Panc1 (cell line): ENCODE data around the gene RNASET2. TPM values are rescaled to one million over a fixed set of nuclear protein-coding genes. Genes with fewer than 3 reads are reported as not detected.

Experiments
- ATAC-seq: fragments of 200-7000 bp; cut with Tn5 transposase; 2 replicates; pipeline ENCODE4 v1.9.1; 2020; ENCODE audit warnings: mild to moderate bottlenecking, moderate library complexity
- Bru-seq: library from RNA; stranded (reverse); fragments of 400-500 nt; gene quantifications from one replicate; lab custom pipeline; 2021; lab: Mats Ljungman, UMichigan
- BruChase-seq, 2 experiments: library from RNA; stranded (reverse); fragments of 400-500 nt; gene quantifications; one replicate each; lab custom pipeline; 2021; lab: Mats Ljungman, UMichigan
- BruUV-seq: library from RNA; stranded (reverse); fragments of 400-500 nt; replicated peaks from 2 replicates; lab custom pipeline; 2021; lab: Mats Ljungman, UMichigan
- CTCF ChIA-PET: fragments of 300-600 bp; sonication (Branson Sonifier 250); formaldehyde crosslinking; loops from one replicate; lab custom pipeline; 2022; ENCODE audit warnings: antibody characterized with exemption; lab: Charles Lee
- POLR2A ChIA-PET: fragments of 300-600 bp; sonication (Branson Sonifier 250); formaldehyde crosslinking; loops from one replicate; lab custom pipeline; 2022; ENCODE audit warnings: antibody characterized with exemption; lab: Charles Lee
- DNase-seq: peaks from one replicate; pipeline ENCODE4 v3.0.0-alpha.2; 2010; ENCODE audit warnings: low read depth, low spot score
- H3K27ac ChIP-seq: 2 replicates; pipeline ENCODE4 v1.5.1; 2011; ENCODE audit warnings: mild to moderate bottlenecking, low read length, inconsistent platforms
- H3K27me3 ChIP-seq: fragments of 200-500 bp; sonication (Bioruptor generic); 2 replicates; pipeline ENCODE4 v1.6.0; 2014; ENCODE audit warnings: low read length, inconsistent platforms; ENCODE audit not compliant: control insufficient read depth, insufficient read depth
- H3K36me3 ChIP-seq: fragments of 200-500 bp; sonication (Bioruptor generic); 2 replicates; pipeline ENCODE4 v1.5.1; 2014; ENCODE audit warnings: inconsistent platforms, mild to moderate bottlenecking, low read length, moderate library complexity; ENCODE audit not compliant: control insufficient read depth, insufficient read depth
- H3K4me1 ChIP-seq: 2 replicates; pipeline ENCODE4 v1.5.1; 2011; ENCODE audit warnings: inconsistent platforms, mild to moderate bottlenecking, low read length, moderate library complexity; ENCODE audit not compliant: control insufficient read depth, insufficient read depth
- H3K4me3 ChIP-seq, 2 experiments: 2 replicates each; pipeline ENCODE4 v1.5.1; 2011 to 2012; ENCODE audit warnings: low read depth in 2 of 2, low read length in 2 of 2, mild to moderate bottlenecking in 2 of 2, inconsistent platforms in 1 of 2, moderate library complexity in 1 of 2
- H3K9me3 ChIP-seq: fragments of 200-500 bp; sonication (Bioruptor generic); 2 replicates; pipeline ENCODE4 v1.5.1; 2014; ENCODE audit warnings: low read depth, mild to moderate bottlenecking, inconsistent platforms, low read length, moderate library complexity; ENCODE audit not compliant: control insufficient read depth, insufficient read depth
- POLR2AphosphoS5 ChIP-seq: IDR thresholded peaks from 2 replicates; pipeline ENCODE4 v1.6.1; 2012; ENCODE audit warnings: mild to moderate bottlenecking, low read depth, low read length, moderate library complexity
- SIN3A ChIP-seq: IDR thresholded peaks from 2 replicates; pipeline ENCODE4 v1.6.1; 2012; ENCODE audit warnings: low read depth, mild to moderate bottlenecking, low read length, moderate library complexity, borderline replicate concordance; ENCODE audit not compliant: insufficient read depth
- TCF7L2 ChIP-seq: IDR thresholded peaks from 2 replicates; pipeline ENCODE4 v1.6.1; 2011; ENCODE audit warnings: mild to moderate bottlenecking, low read depth, low read length, inconsistent platforms
- in situ Hi-C: cut with HindIII; loops from 2 replicates; pipeline ENCODE4 v1.10.0; 2016; ENCODE audit warnings: low sequenced_read_pairs, low pct_unique_long_range_greater_than_20kb
- intact Hi-C: fragments of 100-400 bp; cut with micrococcal nuclease; formaldehyde crosslinking; loops from one replicate; pipeline ENCODE4 v1.10.0; 2022; ENCODE audit not compliant: unreplicated experiment
- long read RNA-seq: library from polyadenylated mRNA; unstranded; transcript quantifications from one replicate; pipeline ENCODE4 v2.0.0, GENCODE V29; 2021; ENCODE audit not compliant: unreplicated experiment
- polyA plus RNA-seq: library from polyadenylated mRNA; unstranded; fragments of >200 nt; gene quantifications from one replicate; pipeline ENCODE4 v1.2.1, GENCODE V29; 2012; ENCODE audit warnings: missing spikeins; ENCODE audit not compliant: insufficient read length
- total RNA-seq: library from RNA; stranded (reverse); gene quantifications from one replicate; pipeline ENCODE4 v1.2.1, GENCODE V29; 2021; ENCODE audit not compliant: unreplicated experiment
- TF ChIP-seq, protein P1 (sequence below): fragments of 450-650 bp; IDR thresholded peaks from 2 replicates; pipeline ENCODE4 v1.5.1; 2017; ENCODE audit warnings: mild to moderate bottlenecking
- TF ChIP-seq, protein P2 (sequence below), 2 experiments: IDR thresholded peaks; 2 replicates each; pipeline ENCODE4 v1.6.1; 2011 to 2012; ENCODE audit warnings: low read depth in 2 of 2, control low read depth in 1 of 2, low read length in 1 of 2, mild to moderate bottlenecking in 1 of 2, moderate library complexity in 1 of 2; ENCODE audit not compliant: insufficient read depth in 1 of 2

The RNASET2 gene, protein sequence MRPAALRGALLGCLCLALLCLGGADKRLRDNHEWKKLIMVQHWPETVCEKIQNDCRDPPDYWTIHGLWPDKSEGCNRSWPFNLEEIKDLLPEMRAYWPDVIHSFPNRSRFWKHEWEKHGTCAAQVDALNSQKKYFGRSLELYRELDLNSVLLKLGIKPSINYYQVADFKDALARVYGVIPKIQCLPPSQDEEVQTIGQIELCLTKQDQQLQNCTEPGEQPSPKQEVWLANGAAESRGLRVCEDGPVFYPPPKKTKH
- total RNA-seq = 9.7 TPM
- polyA plus RNA-seq = 13.5 TPM
- Bru-seq, nascent RNA = percentile 39 among the genes with signal in this experiment
- BruChase-seq, experiment 1, labeled RNA remaining after a 2-hour chase = percentile 48 among the genes with signal in this experiment
- percentile 54 among the genes with signal in this experiment for BruChase-seq, experiment 2, labeled RNA remaining after a 6-hour chase
- long read RNA-seq, transcript RNASET2-210 (9 exons, 1,375 nt) = major isoform, 10 of 19 reads
- long read RNA-seq, partial matches to known transcripts = 0 of 19 reads
- long read RNA-seq, other reads (novel, unspliced or antisense) = 9 of 19 reads

DNA sequence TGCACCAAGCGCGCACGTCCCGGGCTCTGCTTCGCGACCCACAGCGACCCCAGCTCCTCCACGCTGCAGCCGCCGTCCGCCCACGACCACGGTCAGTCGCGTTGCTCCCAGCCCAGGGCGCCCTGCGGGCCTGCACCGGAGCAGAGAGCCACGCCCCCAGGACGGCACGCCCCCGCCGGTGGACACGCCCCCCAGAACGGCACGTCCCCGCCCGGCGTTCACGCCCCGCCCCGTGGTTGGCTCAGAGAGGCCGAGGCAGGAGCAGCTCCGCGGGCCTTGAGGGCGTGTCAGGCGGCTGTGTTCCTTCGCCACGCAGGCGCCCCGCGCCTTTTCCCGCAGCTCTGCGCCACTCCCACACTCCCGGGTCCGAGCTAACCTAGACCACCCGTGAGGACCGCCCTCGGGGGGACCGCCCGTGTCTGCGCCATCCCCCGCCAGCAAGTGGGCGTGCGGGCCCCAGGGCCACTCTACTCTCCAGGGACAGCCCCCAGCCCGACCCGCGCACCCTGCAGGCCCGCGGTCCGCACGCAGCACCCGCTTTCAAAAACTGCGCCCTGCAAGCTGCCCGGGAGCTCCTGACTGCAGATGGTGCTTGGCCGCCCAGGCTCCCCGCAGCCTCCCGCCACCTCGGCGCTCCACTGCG lies at the start of gene RNASET2:
TSS of gene RNASET2 (minus strand) at position 107 of the 643 bp plus-strand sequence. CDS start 368 bp downstream, outside the sequence.
- POLR2A ChIA-PET = interaction anchor here (0.5 to 0.6 kb wide), 2 partner anchors 522 to 1522 kb away, joined by 4 to 6 read pairs; no protein-coding TSS in a partner anchor
- ATAC-seq (peak; percentile 96), DNase-seq (peak; percentile 13)
- in situ Hi-C loops = no loop called here
- H3K27ac ChIP-seq = peak within 1 kb of the TSS; percentile 55
- CTCF ChIA-PET = no interaction called here
- H3K27me3 ChIP-seq = no peaks in the 10 kb centered on the region
- peaks cover 7% of the 10 kb centered on the region for H3K4me1 ChIP-seq
- intact Hi-C loops = no loop called here
- no TSS peak for BruUV-seq
- no peaks in the 10 kb centered on the region for H3K9me3 ChIP-seq
- no peaks in the 10 kb centered on the region for H3K36me3 ChIP-seq
- TF ChIP-seq TCF7L2 (no peak), POLR2AphosphoS5 (no peak), SIN3A (no peak)
- TF ChIP-seq, protein P1, sequence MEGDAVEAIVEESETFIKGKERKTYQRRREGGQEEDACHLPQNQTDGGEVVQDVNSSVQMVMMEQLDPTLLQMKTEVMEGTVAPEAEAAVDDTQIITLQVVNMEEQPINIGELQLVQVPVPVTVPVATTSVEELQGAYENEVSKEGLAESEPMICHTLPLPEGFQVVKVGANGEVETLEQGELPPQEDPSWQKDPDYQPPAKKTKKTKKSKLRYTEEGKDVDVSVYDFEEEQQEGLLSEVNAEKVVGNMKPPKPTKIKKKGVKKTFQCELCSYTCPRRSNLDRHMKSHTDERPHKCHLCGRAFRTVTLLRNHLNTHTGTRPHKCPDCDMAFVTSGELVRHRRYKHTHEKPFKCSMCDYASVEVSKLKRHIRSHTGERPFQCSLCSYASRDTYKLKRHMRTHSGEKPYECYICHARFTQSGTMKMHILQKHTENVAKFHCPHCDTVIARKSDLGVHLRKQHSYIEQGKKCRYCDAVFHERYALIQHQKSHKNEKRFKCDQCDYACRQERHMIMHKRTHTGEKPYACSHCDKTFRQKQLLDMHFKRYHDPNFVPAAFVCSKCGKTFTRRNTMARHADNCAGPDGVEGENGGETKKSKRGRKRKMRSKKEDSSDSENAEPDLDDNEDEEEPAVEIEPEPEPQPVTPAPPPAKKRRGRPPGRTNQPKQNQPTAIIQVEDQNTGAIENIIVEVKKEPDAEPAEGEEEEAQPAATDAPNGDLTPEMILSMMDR = no peak
- TF ChIP-seq, protein P2, sequence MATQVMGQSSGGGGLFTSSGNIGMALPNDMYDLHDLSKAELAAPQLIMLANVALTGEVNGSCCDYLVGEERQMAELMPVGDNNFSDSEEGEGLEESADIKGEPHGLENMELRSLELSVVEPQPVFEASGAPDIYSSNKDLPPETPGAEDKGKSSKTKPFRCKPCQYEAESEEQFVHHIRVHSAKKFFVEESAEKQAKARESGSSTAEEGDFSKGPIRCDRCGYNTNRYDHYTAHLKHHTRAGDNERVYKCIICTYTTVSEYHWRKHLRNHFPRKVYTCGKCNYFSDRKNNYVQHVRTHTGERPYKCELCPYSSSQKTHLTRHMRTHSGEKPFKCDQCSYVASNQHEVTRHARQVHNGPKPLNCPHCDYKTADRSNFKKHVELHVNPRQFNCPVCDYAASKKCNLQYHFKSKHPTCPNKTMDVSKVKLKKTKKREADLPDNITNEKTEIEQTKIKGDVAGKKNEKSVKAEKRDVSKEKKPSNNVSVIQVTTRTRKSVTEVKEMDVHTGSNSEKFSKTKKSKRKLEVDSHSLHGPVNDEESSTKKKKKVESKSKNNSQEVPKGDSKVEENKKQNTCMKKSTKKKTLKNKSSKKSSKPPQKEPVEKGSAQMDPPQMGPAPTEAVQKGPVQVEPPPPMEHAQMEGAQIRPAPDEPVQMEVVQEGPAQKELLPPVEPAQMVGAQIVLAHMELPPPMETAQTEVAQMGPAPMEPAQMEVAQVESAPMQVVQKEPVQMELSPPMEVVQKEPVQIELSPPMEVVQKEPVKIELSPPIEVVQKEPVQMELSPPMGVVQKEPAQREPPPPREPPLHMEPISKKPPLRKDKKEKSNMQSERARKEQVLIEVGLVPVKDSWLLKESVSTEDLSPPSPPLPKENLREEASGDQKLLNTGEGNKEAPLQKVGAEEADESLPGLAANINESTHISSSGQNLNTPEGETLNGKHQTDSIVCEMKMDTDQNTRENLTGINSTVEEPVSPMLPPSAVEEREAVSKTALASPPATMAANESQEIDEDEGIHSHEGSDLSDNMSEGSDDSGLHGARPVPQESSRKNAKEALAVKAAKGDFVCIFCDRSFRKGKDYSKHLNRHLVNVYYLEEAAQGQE (IDR thresholded peaks at IDR 0.05; ENCODE audit: insufficient read depth in 1 of 2, low read depth in 2 of 2, low read length in 1 of 2) = no peak
- H3K4me3 ChIP-seq = peak within 1 kb of the TSS; percentile 65 to 70

DNA sequence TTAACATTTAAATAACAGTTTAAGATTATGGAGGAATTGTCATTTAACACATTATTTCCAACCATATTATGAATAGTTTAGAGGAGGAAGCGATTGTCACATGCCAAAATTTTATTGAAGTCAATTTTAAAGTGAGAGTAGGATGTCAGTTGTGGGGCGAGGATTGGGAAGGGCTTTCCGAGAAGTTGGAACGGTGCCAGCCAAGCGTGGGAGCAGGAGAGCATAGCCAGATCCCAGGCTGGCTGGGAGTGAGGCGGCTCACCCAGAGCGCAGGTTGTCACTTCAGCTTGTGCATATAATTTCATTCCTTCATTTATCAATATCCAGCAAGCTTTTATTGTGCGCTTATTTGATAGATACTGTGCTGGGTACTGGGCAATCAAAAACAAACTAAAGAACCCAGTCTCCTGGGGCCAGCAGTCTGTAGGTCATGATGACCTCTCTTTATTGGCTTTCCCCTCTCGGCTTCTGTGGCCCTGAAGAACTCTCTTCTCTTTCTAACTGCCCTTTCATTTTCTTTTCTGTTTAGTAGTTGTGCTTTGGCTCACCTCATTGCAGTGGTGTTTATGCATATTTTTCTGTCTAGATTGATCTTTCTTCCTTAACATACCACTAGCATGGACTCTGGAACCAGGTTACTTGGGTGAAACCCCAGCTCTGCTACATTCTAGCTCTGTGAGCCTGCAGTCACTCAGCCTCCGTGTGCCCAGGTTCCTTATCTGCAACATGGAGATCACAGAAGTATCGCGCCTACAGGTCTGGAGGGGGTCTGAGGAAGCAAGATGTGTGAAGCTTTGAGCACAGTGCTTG lies 49.2 kb upstream of the RNASET2 start:
- H3K27ac ChIP-seq = no peak overlapping the region
- ATAC-seq = no peak
- H3K4me3 ChIP-seq = no peak overlapping the region
- intact Hi-C loops (no loop called here), in situ Hi-C loops (no loop called here)
- POLR2A ChIA-PET = interaction anchor here (0.6 kb wide), 1 partner anchor 34 kb away, joined by 3 read pairs; no protein-coding TSS in a partner anchor
- no TSS peak for BruUV-seq
- CTCF ChIA-PET = no interaction called here
- H3K27me3 ChIP-seq = no peaks in the 10 kb centered on the region
- no peak for DNase-seq
- peaks cover 9% of the 10 kb centered on the region for H3K4me1 ChIP-seq
- H3K9me3 ChIP-seq = no peaks in the 10 kb centered on the region
- TF ChIP-seq, protein P2 (IDR thresholded peaks at IDR 0.05; ENCODE audit: insufficient read depth in 1 of 2, low read depth in 2 of 2, low read length in 1 of 2) = no peak
- no peak for TF ChIP-seq SIN3A
- no peak for TF ChIP-seq POLR2AphosphoS5
- no peak for TF ChIP-seq TCF7L2
- TF ChIP-seq, protein P1 = no peak
- peaks cover 44% of the 10 kb centered on the region for H3K36me3 ChIP-seq
